HG03135 (cell line): ENCODE measurements around the gene MRPS16.

Source experiments
- ATAC-seq: cut with Tn5 transposase; IDR thresholded peaks from one replicate; pipeline ENCODE4 v1.9.1; 2021; ENCODE audit warnings: mild to moderate bottlenecking, moderate library complexity; ENCODE audit not compliant: unreplicated experiment

The MRPS16 gene

GRCh38 chr10:73244866-73245477 is 7.5 kb downstream of the MRPS16 start:
- ATAC-seq: no peak

GRCh38 chr10:73239908-73240307 is 12.5 kb downstream of the MRPS16 start:
- ATAC-seq: no peak

GRCh38 chr10:73238990-73239566 is 13.4 kb downstream of the MRPS16 start:
- ATAC-seq: no peak

GRCh38 chr10:73234695-73235094 is 17.7 kb downstream of the MRPS16 start:
- no peak for ATAC-seq

GRCh38 chr10:73233883-73234282 is 18.6 kb downstream of the MRPS16 start:
- ATAC-seq: no peak

- no peak for ATAC-seq
Measured at GRCh38 chr10:73232887-73233286, 19.6 kb downstream of the MRPS16 start.

GRCh38 chr10:73229567-73229966 is 22.9 kb downstream of the MRPS16 start:
- ATAC-seq: no peak

GRCh38 chr10:73228247-73228646 is 24.2 kb downstream of the MRPS16 start:
- ATAC-seq: no peak

- no peak for ATAC-seq
Measured at GRCh38 chr10:73226663-73227062, 25.8 kb downstream of the MRPS16 start.

- ATAC-seq: no peak
Measured at GRCh38 chr10:73225518-73225917, 26.9 kb downstream of the MRPS16 start.

- ATAC-seq: no peak
Measured at GRCh38 chr10:73220989-73221388, 31.5 kb downstream of the MRPS16 start.

- ATAC-seq: no peak
Measured at GRCh38 chr10:73219384-73219783, 33.1 kb downstream of the MRPS16 start.

GRCh38 chr10:73218431-73219191 is 33.8 kb downstream of the MRPS16 start:
- no peak for ATAC-seq

- no peak for ATAC-seq
Measured at GRCh38 chr10:73217628-73218027, 34.8 kb downstream of the MRPS16 start.

- ATAC-seq: no peak
Measured at GRCh38 chr10:73215749-73216148, 36.7 kb downstream of the MRPS16 start.

GRCh38 chr10:73211106-73211811 is 41.2 kb downstream of the MRPS16 start:
- no peak for ATAC-seq

GRCh38 chr10:73210395-73211105 is 41.9 kb downstream of the MRPS16 start:
- no peak for ATAC-seq

GRCh38 chr10:73209705-73210104 is 42.7 kb downstream of the MRPS16 start:
- no peak for ATAC-seq

- no peak for ATAC-seq
Measured at GRCh38 chr10:73207883-73208282, 44.6 kb downstream of the MRPS16 start.

- no peak for ATAC-seq
Measured at GRCh38 chr10:73206385-73206784, 46.1 kb downstream of the MRPS16 start.

- no peak for ATAC-seq
Measured at GRCh38 chr10:73205890-73206289, 46.6 kb downstream of the MRPS16 start.
